CD14-positive monocyte (primary cell): ENCODE results near the gene NFATC1. TPM values are rescaled to one million over a fixed set of nuclear protein-coding genes. Genes with fewer than 3 reads are reported as not detected.

Source experiments
- DNase-seq, 3 donors: peaks; one replicate each; pipeline ENCODE4 v3.0.0-alpha.2; 2011 to 2022
- H2AFZ ChIP-seq: 2 replicates; pipeline ENCODE4 v1.6.0; 2012; ENCODE audit warnings: mild to moderate bottlenecking, low read depth, low read length, inconsistent platforms; ENCODE audit not compliant: insufficient read depth, poor library complexity, severe bottlenecking
- H3K27ac ChIP-seq, 2 donors: 1 replicate in 1 of 2; 2 replicates in 1 of 2; pipeline ENCODE4 v1.5.1; 2012 to 2013; ENCODE audit warnings: low read length in 2 of 2, control low read depth in 1 of 2, inconsistent platforms in 1 of 2, low read depth in 1 of 2, mild to moderate bottlenecking in 1 of 2
- H3K27me3 ChIP-seq, 2 donors: one replicate each; pipeline versions ENCODE4 v1.6.0 to v1.6.1; 2011 to 2013; ENCODE audit warnings: low read length in 2 of 2; ENCODE audit not compliant: control insufficient read depth in 2 of 2, insufficient read depth in 2 of 2
- H3K36me3 ChIP-seq, 2 donors: replicated peaks in 1 of 2; 1 replicate in 1 of 2; 2 replicates in 1 of 2; pipeline versions ENCODE4 v1.5.1 to v1.6.1; 2012 to 2013; ENCODE audit warnings: low read length in 2 of 2, control low read depth in 1 of 2, inconsistent platforms in 1 of 2, mild to moderate bottlenecking in 1 of 2; ENCODE audit not compliant: insufficient read depth in 2 of 2, control insufficient read depth in 1 of 2
- H3K4me1 ChIP-seq, 2 donors: 1 replicate in 1 of 2; 2 replicates in 1 of 2; pipeline versions ENCODE4 v1.5.1 to v1.6.1; 2012 to 2013; ENCODE audit warnings: low read length in 2 of 2, control low read depth in 1 of 2, inconsistent platforms in 1 of 2, mild to moderate bottlenecking in 1 of 2, moderate library complexity in 1 of 2; ENCODE audit not compliant: insufficient read depth in 2 of 2, control insufficient read depth in 1 of 2
- H3K4me2 ChIP-seq: replicated peaks from 2 replicates; pipeline ENCODE3; 2012; ENCODE audit warnings: low read length, moderate library complexity, mild to moderate bottlenecking; ENCODE audit not compliant: poor library complexity, severe bottlenecking; ENCODE audit errors: extremely low read depth
- H3K4me3 ChIP-seq, 3 experiments: fragments of 200-600 bp in 1 of 3; sonication (generic) in 1 of 3; replicated peaks in 1 of 3; 1 replicate in 2 of 3; 2 replicates in 1 of 3; pipeline ENCODE4 v1.5.1; 2011 to 2013; ENCODE audit warnings: low read length in 3 of 3, mild to moderate bottlenecking in 3 of 3, control low read depth in 2 of 3, low read depth in 2 of 3, inconsistent platforms in 1 of 3, moderate library complexity in 1 of 3
- H3K79me2 ChIP-seq: 2 replicates; pipeline ENCODE4 v1.6.0; 2012; ENCODE audit warnings: mild to moderate bottlenecking, control low read depth, inconsistent platforms, low read length, moderate library complexity; ENCODE audit not compliant: insufficient read depth
- H3K9ac ChIP-seq: 2 replicates; pipeline ENCODE4 v1.6.0; 2017; ENCODE audit warnings: low read length, mild to moderate bottlenecking; ENCODE audit not compliant: insufficient read depth, poor library complexity, severe bottlenecking
- H3K9me3 ChIP-seq, 2 donors: replicated peaks in 1 of 2; 1 replicate in 1 of 2; 2 replicates in 1 of 2; pipeline versions ENCODE4 v1.5.1 to v1.6.1; 2012 to 2013; ENCODE audit warnings: low read length in 2 of 2, control low read depth in 1 of 2; ENCODE audit not compliant: control insufficient read depth in 1 of 2, insufficient read depth in 1 of 2
- H4K20me1 ChIP-seq: 2 replicates; pipeline ENCODE4 v1.6.0; 2012; ENCODE audit warnings: mild to moderate bottlenecking, low read length, control low read depth, moderate library complexity; ENCODE audit not compliant: insufficient read depth
- H3K27ac Mint-ChIP-seq, 7 donors: one replicate each; pipeline ENCODE4 v1.8.0; 2020; ENCODE audit warnings: mild to moderate bottlenecking in 7 of 7, mixed read lengths in 7 of 7, moderate library complexity in 6 of 7, inconsistent platforms in 2 of 7
- H3K27me3 Mint-ChIP-seq, 3 donors: one replicate each; pipeline ENCODE4 v1.8.0; 2021 to 2022; ENCODE audit warnings: low read depth in 3 of 3, mild to moderate bottlenecking in 3 of 3, mixed read lengths in 3 of 3, moderate library complexity in 3 of 3, inconsistent platforms in 1 of 3
- H3K36me3 Mint-ChIP-seq, 2 donors: one replicate each; pipeline ENCODE4 v1.8.0; 2020; ENCODE audit warnings: mixed read lengths in 2 of 2, inconsistent platforms in 1 of 2, mild to moderate bottlenecking in 1 of 2
- H3K4me1 Mint-ChIP-seq: one replicate; pipeline ENCODE4 v1.8.0; 2020; ENCODE audit warnings: mild to moderate bottlenecking, mixed read lengths
- H3K4me3 Mint-ChIP-seq, 2 donors: one replicate each; pipeline ENCODE4 v1.8.0; 2020; ENCODE audit warnings: mild to moderate bottlenecking in 2 of 2, mixed read lengths in 2 of 2, moderate library complexity in 1 of 2
- H3K9me3 Mint-ChIP-seq, 7 donors: one replicate each; pipeline ENCODE4 v1.8.0; 2020 to 2022; ENCODE audit warnings: mixed read lengths in 7 of 7, mild to moderate bottlenecking in 6 of 7, moderate library complexity in 6 of 7, inconsistent platforms in 2 of 7
- CTCF ChIP-seq: fragments of 200-600 bp; IDR thresholded peaks from one replicate; pipeline ENCODE4 v1.8.0; 2022; ENCODE audit warnings: antibody characterized with exemption, mild to moderate bottlenecking
- WGBS: methylation state at CpG from one replicate; pipeline ENCODE4 v1.1.5; 2013; ENCODE audit warnings: missing lambda C conversion rate; ENCODE audit not compliant: insufficient coverage; 5-methylcytosine and 5-hydroxymethylcytosine counted together
- intact Hi-C, 2 donors: fragments of 100-400 bp; cut with micrococcal nuclease; formaldehyde crosslinking; loops; one replicate each; pipeline versions ENCODE4 v1.15.0 to v1.15.1; 2023
- polyA plus RNA-seq, 3 donors: library from polyadenylated mRNA; depleted of rRNA in 1 of 3; unstranded in 2 of 3; stranded (reverse) in 1 of 3; fragments of 300-500 nt in 2 of 3; fragments of >200 nt in 1 of 3; fragmentation: Illumina TruSeq in 2 of 3; gene quantifications; 1 replicate in 2 of 3; 2 replicates in 1 of 3; pipeline ENCODE4 v1.2.3, GENCODE V29; 2012 to 2021

The NFATC1 gene
- polyA plus RNA-seq, 3 donors = 7.8 to 10.7 (median 8.3) TPM

GRCh38 chr18:79544386-79544963 lies 148.7 kb downstream of the NFATC1 start:
- DNase-seq = no peak
- peaks cover 0 to 6% (median 2%) of the 10 kb centered on the region in 7 donors for H3K9me3 Mint-ChIP-seq
- Histone ChIP-seq H3K9ac (no peak overlapping the region), H4K20me1 (no peaks in the 10 kb centered on the region), H3K4me3 (no peak overlapping the region), H3K27ac (no peak overlapping the region), H2AFZ (no peak overlapping the region), H3K4me2 (no peak overlapping the region), H3K36me3 (no peaks in the 10 kb centered on the region), H3K9me3 (no peaks in the 10 kb centered on the region), H3K4me1 (no peaks in the 10 kb centered on the region), H3K79me2 (no peaks in the 10 kb centered on the region), H3K27me3 (no peaks in the 10 kb centered on the region)
- no peaks in the 10 kb centered on the region for H3K36me3 Mint-ChIP-seq
- intact Hi-C loops = no loop called here
- 40% methylated on average over 14 of the region's 23 CpGs for WGBS
- H3K27ac Mint-ChIP-seq = no peak overlapping the region
- no peak for TF ChIP-seq CTCF
- no peak overlapping the region for H3K4me3 Mint-ChIP-seq
- H3K27me3 Mint-ChIP-seq = peaks cover 3 to 6% (median 6%) of the 10 kb centered on the region in 3 donors
- H3K4me1 Mint-ChIP-seq = no peaks in the 10 kb centered on the region

- H3K4me1 ChIP-seq = no peaks in the 10 kb centered on the region
- peak overlapping the region in 1 of 7 donors; percentile 61 for H3K27ac Mint-ChIP-seq
- no peak overlapping the region for H3K4me3 ChIP-seq
- H3K4me3 Mint-ChIP-seq = no peak overlapping the region
- H3K36me3 ChIP-seq = no peaks in the 10 kb centered on the region
- no peaks in the 10 kb centered on the region for H3K4me1 Mint-ChIP-seq
- no peaks in the 10 kb centered on the region for H3K79me2 ChIP-seq
- no peaks in the 10 kb centered on the region for H3K27me3 ChIP-seq
- peaks cover 0 to 6% (median 0%) of the 10 kb centered on the region in 7 donors for H3K9me3 Mint-ChIP-seq
- no peak overlapping the region for H3K9ac ChIP-seq
- peaks cover 3 to 6% (median 5%) of the 10 kb centered on the region in 3 donors for H3K27me3 Mint-ChIP-seq
- intact Hi-C loops = no loop called here
- H4K20me1 ChIP-seq = no peaks in the 10 kb centered on the region
- no peak for DNase-seq
- no peak overlapping the region for H3K27ac ChIP-seq
- no peak overlapping the region for H3K4me2 ChIP-seq
- TF ChIP-seq CTCF = no peak
- no peak overlapping the region for H2AFZ ChIP-seq
- WGBS = 96% methylated on average over 16 of the region's 20 CpGs
- H3K9me3 ChIP-seq = no peaks in the 10 kb centered on the region
- no peaks in the 10 kb centered on the region for H3K36me3 Mint-ChIP-seq
These were observed 149.5 kb downstream of the NFATC1 start for GRCh38 chr18:79545255-79545654.
